Neural crest cell (in vitro differentiated cells): ENCODE data around the gene LRSAM1. TPM values are rescaled to one million over a fixed set of nuclear protein-coding genes. Genes with fewer than 3 reads are reported as not detected.

Experiments used
- DNase-seq: peaks from one replicate; pipeline ENCODE4 v3.0.0; 2021; ENCODE audit warnings: low read depth, mixed read lengths, low spot score
- H3K27ac Mint-ChIP-seq: one replicate; pipeline ENCODE4 v1.8.0; 2021; ENCODE audit warnings: mild to moderate bottlenecking, mixed read lengths; ENCODE audit not compliant: unreplicated experiment
- H3K27me3 Mint-ChIP-seq: 2 replicates; pipeline ENCODE4 v1.8.0; 2021; ENCODE audit warnings: low read depth, mild to moderate bottlenecking, mixed read lengths
- H3K36me3 Mint-ChIP-seq: 2 replicates; pipeline ENCODE4 v1.8.0; 2021; ENCODE audit warnings: low read depth, mild to moderate bottlenecking, mixed read lengths
- H3K4me1 Mint-ChIP-seq: 2 replicates; pipeline ENCODE4 v1.8.0; 2021; ENCODE audit warnings: mixed read lengths
- H3K4me3 Mint-ChIP-seq: one replicate; pipeline ENCODE4 v1.8.0; 2021; ENCODE audit warnings: mild to moderate bottlenecking, mixed read lengths
- H3K9me3 Mint-ChIP-seq: 2 replicates; pipeline ENCODE4 v1.8.0; 2021; ENCODE audit warnings: mixed read lengths
- CTCF ChIP-seq: fragments of 200-600 bp; sonication (generic); conservative IDR thresholded peaks from 2 replicates; pipeline ENCODE4 v1.5.0; 2021; ENCODE audit warnings: antibody characterized with exemption, mild to moderate bottlenecking
- total RNA-seq: library from RNA; stranded (reverse); gene quantifications from 2 replicates; pipeline ENCODE4 v1.2.1, GENCODE V29; 2021

The LRSAM1 gene
- total RNA-seq, 1 donor from 2014 or later = 17.3 TPM

DNA sequence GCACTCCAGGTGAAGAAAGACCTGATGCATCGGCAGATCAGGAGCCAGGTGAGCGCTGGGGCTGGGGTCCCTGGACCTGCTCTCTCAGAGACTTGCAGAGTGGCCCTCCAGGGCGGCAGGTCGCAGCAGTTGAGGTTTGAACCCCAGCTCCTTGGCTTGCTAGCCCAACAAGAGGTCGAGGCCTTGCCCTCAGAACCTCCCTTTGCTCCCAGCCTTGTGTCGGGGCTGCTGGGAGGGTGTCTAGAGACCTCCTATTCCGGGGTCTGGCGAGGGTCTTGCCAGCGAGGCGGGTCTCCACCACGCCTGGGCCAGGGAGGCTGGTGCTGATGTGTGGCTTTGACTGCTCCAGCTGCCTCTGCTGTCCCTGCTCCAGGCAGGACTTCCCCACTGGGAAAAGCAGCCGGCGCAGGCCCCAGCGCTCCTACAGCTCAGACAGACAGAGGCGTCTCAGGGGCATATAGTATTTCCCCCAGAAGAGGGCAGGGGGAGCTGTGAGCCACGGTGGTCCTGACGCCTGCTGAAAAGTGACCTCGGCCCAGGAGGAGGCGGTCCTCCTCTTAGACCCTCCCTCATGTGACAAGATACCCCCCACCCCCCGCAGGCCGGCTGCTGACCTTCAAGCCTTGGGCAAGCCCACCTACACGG, 38.3 kb downstream of the LRSAM1 start:
- H3K4me1 Mint-ChIP-seq = peaks cover 22% of the 10 kb centered on the region
- H3K36me3 Mint-ChIP-seq = no peaks in the 10 kb centered on the region
- H3K27ac Mint-ChIP-seq = no peak overlapping the region
- H3K9me3 Mint-ChIP-seq = no peaks in the 10 kb centered on the region
- TF ChIP-seq CTCF = peak; percentile 47
- DNase-seq = peak; percentile 37
- no peaks in the 10 kb centered on the region for H3K27me3 Mint-ChIP-seq
- H3K4me3 Mint-ChIP-seq = no peak overlapping the region

DNA sequence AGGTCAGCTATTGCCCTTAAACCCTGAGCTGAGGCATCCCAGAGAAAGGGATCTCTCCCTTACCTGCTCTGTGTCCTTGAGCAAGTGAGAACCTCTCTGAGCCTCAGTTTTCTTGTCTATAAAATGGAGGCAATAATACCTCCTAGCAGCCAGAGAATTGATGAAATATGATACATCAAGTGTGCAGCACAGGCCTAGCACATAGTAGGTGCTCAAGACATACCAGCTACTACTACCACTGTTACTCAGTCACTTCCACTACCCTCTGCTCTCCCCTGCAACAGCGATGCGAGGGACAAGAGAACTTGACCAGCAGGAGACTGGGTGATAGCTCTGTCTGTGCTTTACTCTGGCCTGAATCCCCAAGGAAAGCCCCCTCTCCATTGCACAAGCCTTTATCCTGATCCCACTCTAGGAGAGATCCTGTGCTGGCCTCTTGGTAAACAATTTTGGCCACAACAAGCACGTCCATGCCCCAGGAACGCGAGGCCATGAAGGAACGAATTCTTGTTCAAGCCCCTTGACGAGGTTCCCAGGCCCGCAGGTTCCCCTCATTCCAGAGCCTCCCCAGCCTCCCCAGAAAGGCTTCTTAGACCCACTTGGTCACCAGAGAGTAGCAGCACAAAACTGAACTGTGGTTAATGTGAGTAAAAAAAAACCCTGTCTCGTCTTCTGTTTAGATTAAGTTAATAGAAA, 39.4 kb downstream of the LRSAM1 start:
- peaks cover 22% of the 10 kb centered on the region for H3K4me1 Mint-ChIP-seq
- H3K36me3 Mint-ChIP-seq = no peaks in the 10 kb centered on the region
- no peaks in the 10 kb centered on the region for H3K9me3 Mint-ChIP-seq
- H3K27me3 Mint-ChIP-seq = no peaks in the 10 kb centered on the region
- no peak overlapping the region for H3K27ac Mint-ChIP-seq
- H3K4me3 Mint-ChIP-seq = no peak overlapping the region
- DNase-seq = no peak
- no peak for TF ChIP-seq CTCF

- DNase-seq = no peak
- Mint-ChIP-seq H3K4me1 (peaks cover 22% of the 10 kb centered on the region), H3K27ac (no peak overlapping the region), H3K36me3 (no peaks in the 10 kb centered on the region), H3K4me3 (no peak overlapping the region), H3K9me3 (no peaks in the 10 kb centered on the region), H3K27me3 (no peaks in the 10 kb centered on the region)
- TF ChIP-seq CTCF = no peak
Measured at GRCh38 chr9:127491516-127491915, 40.2 kb downstream of the LRSAM1 start.

DNA sequence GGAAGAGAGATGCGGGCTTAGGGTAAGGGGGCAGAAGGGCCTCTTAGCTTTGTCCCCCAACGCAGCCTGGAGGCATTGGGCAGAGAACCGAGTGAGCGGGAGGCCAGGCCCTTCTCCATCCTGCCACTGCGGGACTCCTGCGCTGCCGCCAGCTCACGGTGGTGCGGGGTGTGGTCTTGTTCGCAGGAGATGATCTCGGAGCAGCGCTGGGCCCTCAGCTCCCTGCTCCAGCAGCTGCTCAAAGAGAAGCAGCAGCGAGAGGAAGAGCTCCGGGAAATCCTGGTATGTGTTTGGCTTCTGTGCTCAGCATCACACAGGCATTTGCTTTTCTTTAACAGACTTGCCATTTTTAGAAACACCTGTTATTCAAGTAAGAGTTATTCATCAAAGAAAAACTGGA, 41.3 kb downstream of the LRSAM1 start:
- H3K4me3 Mint-ChIP-seq = no peak overlapping the region
- DNase-seq = no peak
- H3K36me3 Mint-ChIP-seq = no peaks in the 10 kb centered on the region
- no peak for TF ChIP-seq CTCF
- H3K27ac Mint-ChIP-seq = no peak overlapping the region
- peaks cover 22% of the 10 kb centered on the region for H3K4me1 Mint-ChIP-seq
- H3K27me3 Mint-ChIP-seq = no peaks in the 10 kb centered on the region
- no peaks in the 10 kb centered on the region for H3K9me3 Mint-ChIP-seq

DNA sequence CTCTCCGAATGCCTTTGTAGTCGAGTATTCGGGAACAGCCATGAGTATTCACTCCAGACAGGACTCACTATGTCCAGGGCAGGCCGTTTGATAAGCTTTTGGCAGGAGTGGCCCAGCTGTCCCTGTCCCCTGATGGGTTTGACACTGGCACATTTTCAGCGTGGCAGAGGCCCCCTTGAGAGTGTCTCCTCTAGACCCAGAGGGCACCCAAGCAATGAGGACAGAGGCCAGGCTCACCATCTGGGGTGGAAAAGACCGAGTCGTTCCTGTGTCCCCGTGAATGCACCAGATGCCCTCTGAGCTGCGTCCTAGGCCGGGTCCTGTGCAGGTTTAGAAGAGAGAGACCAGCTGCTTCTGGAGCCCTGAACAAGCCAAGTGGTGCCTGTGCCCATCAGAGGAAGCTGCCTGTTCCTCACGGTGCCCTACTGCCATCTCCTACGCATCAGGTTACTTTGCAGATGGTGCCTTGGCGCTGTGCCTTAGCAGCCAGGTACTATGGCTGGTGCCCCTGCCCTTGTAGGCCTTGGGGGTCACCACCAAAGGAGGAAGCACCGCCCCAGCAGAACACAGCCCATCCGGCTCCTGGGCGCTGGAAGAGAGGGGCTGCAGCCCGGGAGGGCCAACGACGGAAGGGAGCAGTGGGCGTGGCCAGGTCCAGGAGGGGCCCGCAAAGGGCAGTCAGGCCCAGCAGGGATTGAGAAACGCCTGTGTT, 42.4 kb downstream of the LRSAM1 start:
- Mint-ChIP-seq H3K9me3 (no peaks in the 10 kb centered on the region), H3K4me1 (peaks cover 22% of the 10 kb centered on the region), H3K36me3 (no peaks in the 10 kb centered on the region), H3K4me3 (no peak overlapping the region), H3K27me3 (no peaks in the 10 kb centered on the region), H3K27ac (peak overlapping the region; percentile 81)
- DNase-seq = no peak
- TF ChIP-seq CTCF = no peak
